Astrocyte (in vitro differentiated cells and primary cell): ENCODE measurements around the gene GJB5. TPM values are rescaled to one million over a fixed set of nuclear protein-coding genes. Genes with fewer than 3 reads are reported as not detected.
A peak's percentile ranks its signal among the peaks of the same experiment; 100 is the strongest.

Source experiments
- DNase-seq: peaks from one replicate; pipeline ENCODE4 v3.0.0-alpha.2; 2010; ENCODE audit warnings: low read depth
- FAIRE-seq: peaks from 2 replicates; lab custom pipeline; 2011; peaks lifted over from hg19 to GRCh38; lab: Jason Lieb, UNC
- H2AFZ ChIP-seq: 2 replicates; pipeline ENCODE4 v1.6.0; 2012; ENCODE audit warnings: low read depth, low read length, inconsistent platforms
- H3K27ac ChIP-seq: 2 replicates; pipeline ENCODE4 v1.5.1; 2011; ENCODE audit warnings: low read depth, low read length, inconsistent platforms
- H3K27me3 ChIP-seq: 2 replicates; pipeline ENCODE4 v1.6.0; 2011; ENCODE audit warnings: low read length, inconsistent platforms; ENCODE audit not compliant: insufficient read depth
- H3K36me3 ChIP-seq: 2 replicates; pipeline ENCODE4 v1.5.1; 2011; ENCODE audit warnings: low read length, inconsistent platforms; ENCODE audit not compliant: insufficient read depth
- H3K4me1 ChIP-seq: 2 replicates; pipeline ENCODE4 v1.5.1; 2011; ENCODE audit warnings: low read length, inconsistent platforms; ENCODE audit not compliant: insufficient read depth
- H3K4me2 ChIP-seq: 2 replicates; pipeline ENCODE4 v1.6.0; 2012; ENCODE audit warnings: low read length, inconsistent platforms
- H3K4me3 ChIP-seq: 2 replicates; pipeline ENCODE4 v1.5.1; 2011; ENCODE audit warnings: low read depth, mild to moderate bottlenecking, low read length, inconsistent platforms; ENCODE audit not compliant: insufficient read depth
- H3K79me2 ChIP-seq: 2 replicates; pipeline ENCODE4 v1.6.0; 2012; ENCODE audit warnings: mild to moderate bottlenecking, low read length, inconsistent platforms; ENCODE audit not compliant: insufficient read depth
- H3K9ac ChIP-seq: 2 replicates; pipeline ENCODE4 v1.6.0; 2012; ENCODE audit warnings: mild to moderate bottlenecking, low read length, inconsistent platforms
- H3K9me3 ChIP-seq: 2 replicates; pipeline ENCODE4 v1.5.1; 2012; ENCODE audit warnings: low read depth, mild to moderate bottlenecking, low read length, inconsistent platforms; ENCODE audit not compliant: insufficient read depth
- H4K20me1 ChIP-seq: 2 replicates; pipeline ENCODE4 v1.6.0; 2012; ENCODE audit warnings: low read length, inconsistent platforms; ENCODE audit not compliant: insufficient read depth
- H3K27ac Mint-ChIP-seq: one replicate; pipeline ENCODE4 v1.8.0; 2021; ENCODE audit warnings: mild to moderate bottlenecking, mixed read lengths; ENCODE audit not compliant: unreplicated experiment
- H3K27me3 Mint-ChIP-seq: one replicate; pipeline ENCODE4 v1.8.0; 2021; ENCODE audit warnings: low read depth, mixed read lengths; ENCODE audit not compliant: unreplicated experiment
- H3K36me3 Mint-ChIP-seq: one replicate; pipeline ENCODE4 v1.8.0; 2021; ENCODE audit warnings: low read depth, mixed read lengths; ENCODE audit not compliant: unreplicated experiment
- H3K4me1 Mint-ChIP-seq: one replicate; pipeline ENCODE4 v1.8.0; 2021; ENCODE audit warnings: low read depth, mixed read lengths; ENCODE audit not compliant: unreplicated experiment
- H3K4me3 Mint-ChIP-seq: one replicate; pipeline ENCODE4 v1.8.0; 2021; ENCODE audit warnings: mild to moderate bottlenecking, moderate library complexity, mixed read lengths; ENCODE audit not compliant: unreplicated experiment
- H3K9me3 Mint-ChIP-seq: one replicate; pipeline ENCODE4 v1.8.0; 2021; ENCODE audit warnings: mild to moderate bottlenecking, mixed read lengths; ENCODE audit not compliant: unreplicated experiment
- CTCF ChIP-seq: IDR thresholded peaks from 2 replicates; pipeline ENCODE4 v1.5.1; 2011; ENCODE audit warnings: low read depth, mild to moderate bottlenecking, inconsistent platforms, low read length, moderate library complexity; ENCODE audit not compliant: insufficient read depth
- EZH2 ChIP-seq: IDR thresholded peaks from 2 replicates; pipeline ENCODE4 v1.6.1; 2012; ENCODE audit warnings: mild to moderate bottlenecking, low read length, inconsistent platforms; ENCODE audit not compliant: insufficient read depth
- total RNA-seq: library from RNA; stranded (reverse); gene quantifications from 2 replicates; pipeline ENCODE4 v1.2.1, GENCODE V29; 2021

The GJB5 gene
- total RNA-seq, 1 donor from 2014 or later = not detected

- Mint-ChIP-seq H3K9me3 (peaks cover 9% of the 10 kb centered on the region), H3K27ac (no peak within 1 kb of the TSS), H3K4me1 (peaks cover 2% of the 10 kb centered on the region), H3K4me3 (no peak within 1 kb of the TSS), H3K36me3 (peaks cover 14% of the 10 kb centered on the region), H3K27me3 (peaks cover 78% of the 10 kb centered on the region)
- no peak for FAIRE-seq
- H3K27ac ChIP-seq = no peak within 1 kb of the TSS
- H3K27me3 ChIP-seq = peaks cover 19% of the 10 kb centered on the region
- H3K4me1 ChIP-seq = no peaks in the 10 kb centered on the region
- H2AFZ ChIP-seq = no peak within 1 kb of the TSS
- no peak within 1 kb of the TSS for H3K9ac ChIP-seq
- H3K9me3 ChIP-seq = no peaks in the 10 kb centered on the region
- H3K4me3 ChIP-seq = no peak within 1 kb of the TSS
- H3K4me2 ChIP-seq = peak within 1 kb of the TSS; percentile 44
- no peaks in the 10 kb centered on the region for H3K79me2 ChIP-seq
- TF ChIP-seq CTCF (no peak), EZH2 (peak; percentile 92)
- no peak for DNase-seq
- H3K36me3 ChIP-seq = no peaks in the 10 kb centered on the region
- H4K20me1 ChIP-seq = no peaks in the 10 kb centered on the region
Measured at GRCh38 chr1:34792868-34793727, 38.3 kb downstream of the GJB5 start, which contains the start of gene GJA4. GJA4 (plus strand) TSS chr1:34792999; CDS start chr1:34794214, 1,215 bp downstream.

DNA sequence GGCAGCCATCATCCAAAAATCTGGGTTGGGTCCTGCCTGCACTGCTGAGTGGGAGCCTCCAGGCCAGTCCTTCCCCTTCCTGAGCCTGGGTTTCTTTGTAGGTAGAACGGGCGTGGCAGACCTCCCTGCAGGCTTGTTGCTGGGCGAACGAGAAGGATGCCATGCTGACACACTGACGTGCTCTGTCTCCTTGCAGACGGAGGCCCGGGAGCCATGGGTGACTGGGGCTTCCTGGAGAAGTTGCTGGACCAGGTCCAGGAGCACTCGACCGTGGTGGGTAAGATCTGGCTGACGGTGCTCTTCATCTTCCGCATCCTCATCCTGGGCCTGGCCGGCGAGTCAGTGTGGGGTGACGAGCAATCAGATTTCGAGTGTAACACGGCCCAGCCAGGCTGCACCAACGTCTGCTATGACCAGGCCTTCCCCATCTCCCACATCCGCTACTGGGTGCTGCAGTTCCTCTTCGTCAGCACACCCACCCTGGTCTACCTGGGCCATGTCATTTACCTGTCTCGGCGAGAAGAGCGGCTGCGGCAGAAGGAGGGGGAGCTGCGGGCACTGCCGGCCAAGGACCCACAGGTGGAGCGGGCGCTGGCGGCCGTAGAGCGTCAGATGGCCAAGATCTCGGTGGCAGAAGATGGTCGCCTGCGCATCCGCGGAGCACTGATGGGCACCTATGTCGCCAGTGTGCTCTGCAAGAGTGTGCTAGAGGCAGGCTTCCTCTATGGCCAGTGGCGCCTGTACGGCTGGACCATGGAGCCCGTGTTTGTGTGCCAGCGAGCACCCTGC lies 39.3 kb downstream of the GJB5 start:
- Histone ChIP-seq H3K27me3 (peaks cover 19% of the 10 kb centered on the region), H3K9ac (no peak overlapping the region), H3K27ac (no peak overlapping the region), H4K20me1 (no peaks in the 10 kb centered on the region), H3K36me3 (no peaks in the 10 kb centered on the region), H3K9me3 (no peaks in the 10 kb centered on the region), H3K79me2 (no peaks in the 10 kb centered on the region), H3K4me3 (no peak overlapping the region), H2AFZ (no peak overlapping the region), H3K4me1 (no peaks in the 10 kb centered on the region), H3K4me2 (no peak overlapping the region)
- H3K4me1 Mint-ChIP-seq = no peaks in the 10 kb centered on the region
- no peak overlapping the region for H3K4me3 Mint-ChIP-seq
- peaks cover 15% of the 10 kb centered on the region for H3K36me3 Mint-ChIP-seq
- DNase-seq = no peak
- peaks cover 9% of the 10 kb centered on the region for H3K9me3 Mint-ChIP-seq
- no peak overlapping the region for H3K27ac Mint-ChIP-seq
- TF ChIP-seq EZH2 = no peak
- TF ChIP-seq CTCF = no peak
- peaks cover 83% of the 10 kb centered on the region for H3K27me3 Mint-ChIP-seq
- no peak for FAIRE-seq
